GM19240 (cell line): Measurements from ENCODE around the gene GLB1L.
A peak's percentile ranks its signal among the peaks of the same experiment; 100 is the strongest.

Source experiments
- DNase-seq: peaks from one replicate; pipeline ENCODE4 v3.0.0; 2011; ENCODE audit warnings: low spot score; ENCODE audit not compliant: insufficient read length

GLB1L gene

DNA sequence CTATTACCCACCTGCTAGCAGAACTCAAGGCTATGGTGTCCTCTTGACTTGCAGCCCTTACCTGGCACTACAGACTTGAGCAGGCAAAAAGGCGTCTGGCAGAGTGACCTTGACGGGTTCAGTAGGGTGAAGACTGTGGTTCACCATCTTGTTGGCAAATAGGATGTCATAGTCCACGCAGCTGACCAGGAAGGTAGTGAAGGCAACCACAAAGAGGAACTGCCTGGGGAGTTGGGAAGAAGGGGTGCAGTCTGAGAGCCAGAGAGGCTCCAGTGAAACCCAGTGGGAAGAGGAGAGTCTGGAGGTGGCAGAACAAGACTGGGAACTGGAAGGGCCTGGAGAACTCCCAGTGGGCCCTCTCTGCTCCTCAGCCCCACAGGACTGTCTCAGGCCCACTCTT lies 19.9 kb downstream of the GLB1L start:
- DNase-seq = no peak

DNA sequence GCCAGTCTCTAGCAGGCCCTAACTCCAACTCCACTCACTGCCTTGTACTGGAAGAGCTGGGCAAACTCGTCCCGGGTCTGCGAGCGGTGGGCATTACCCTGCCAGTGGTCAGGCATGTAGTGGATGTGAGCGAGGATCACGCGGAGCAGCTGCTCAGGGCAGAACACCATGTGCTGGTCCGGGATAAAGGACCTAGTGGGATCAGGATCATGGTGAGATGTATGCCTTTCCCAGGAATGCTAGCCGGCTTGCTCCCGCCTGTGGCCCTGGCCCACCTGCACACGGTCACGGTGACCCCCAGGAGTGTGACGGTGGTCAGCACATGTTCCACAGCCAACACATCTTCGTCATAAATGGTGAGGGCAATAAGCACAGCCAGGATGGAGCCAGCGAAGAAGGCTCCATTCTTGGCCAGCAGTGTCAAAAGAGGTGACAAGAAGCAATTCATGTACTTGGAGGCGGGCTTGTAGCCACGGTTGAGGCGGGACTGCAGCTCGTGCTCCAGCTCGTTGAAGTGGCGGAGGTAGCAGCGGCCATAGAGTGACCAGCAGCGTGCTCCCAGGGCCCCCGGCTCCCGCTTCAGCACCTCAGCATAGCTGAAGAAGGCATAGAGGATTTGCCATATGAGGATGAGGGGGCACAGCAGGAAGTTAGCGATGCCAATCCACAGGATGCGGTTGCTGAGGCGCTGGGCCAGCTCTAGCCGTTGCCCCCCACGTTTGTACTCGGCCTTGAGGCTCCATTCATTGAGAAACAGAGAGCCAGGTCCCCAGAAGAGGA lies 21.2 kb downstream of the GLB1L start:
- no peak for DNase-seq

DNA sequence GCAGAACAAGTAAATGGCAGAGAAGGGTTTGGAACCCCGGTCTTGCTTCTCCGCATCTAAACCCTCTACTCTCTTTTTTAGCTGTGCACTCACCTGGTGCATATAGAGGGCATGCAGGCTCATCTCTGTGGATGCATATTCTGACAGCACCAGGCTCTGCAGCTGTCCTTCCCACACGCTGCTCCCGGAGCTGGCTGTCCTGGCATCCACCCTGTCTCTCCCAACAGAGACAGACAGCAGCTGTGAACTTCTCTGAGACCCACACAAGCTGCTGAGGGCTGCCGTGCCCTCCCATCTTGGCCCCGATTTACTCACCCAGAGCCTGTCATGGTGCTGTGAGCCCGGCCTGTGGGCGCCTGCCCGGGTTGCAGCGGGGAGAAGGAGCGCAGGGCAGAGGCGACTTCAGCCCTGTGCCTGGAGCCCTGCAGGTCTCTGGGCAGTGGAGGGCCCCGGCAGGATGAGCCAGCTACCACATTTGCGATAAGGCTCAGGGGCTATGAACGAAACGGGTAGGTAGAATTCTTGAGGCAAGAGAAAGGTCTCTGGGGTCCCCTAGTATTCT lies 23.2 kb downstream of the GLB1L start:
- DNase-seq = no peak

DNA sequence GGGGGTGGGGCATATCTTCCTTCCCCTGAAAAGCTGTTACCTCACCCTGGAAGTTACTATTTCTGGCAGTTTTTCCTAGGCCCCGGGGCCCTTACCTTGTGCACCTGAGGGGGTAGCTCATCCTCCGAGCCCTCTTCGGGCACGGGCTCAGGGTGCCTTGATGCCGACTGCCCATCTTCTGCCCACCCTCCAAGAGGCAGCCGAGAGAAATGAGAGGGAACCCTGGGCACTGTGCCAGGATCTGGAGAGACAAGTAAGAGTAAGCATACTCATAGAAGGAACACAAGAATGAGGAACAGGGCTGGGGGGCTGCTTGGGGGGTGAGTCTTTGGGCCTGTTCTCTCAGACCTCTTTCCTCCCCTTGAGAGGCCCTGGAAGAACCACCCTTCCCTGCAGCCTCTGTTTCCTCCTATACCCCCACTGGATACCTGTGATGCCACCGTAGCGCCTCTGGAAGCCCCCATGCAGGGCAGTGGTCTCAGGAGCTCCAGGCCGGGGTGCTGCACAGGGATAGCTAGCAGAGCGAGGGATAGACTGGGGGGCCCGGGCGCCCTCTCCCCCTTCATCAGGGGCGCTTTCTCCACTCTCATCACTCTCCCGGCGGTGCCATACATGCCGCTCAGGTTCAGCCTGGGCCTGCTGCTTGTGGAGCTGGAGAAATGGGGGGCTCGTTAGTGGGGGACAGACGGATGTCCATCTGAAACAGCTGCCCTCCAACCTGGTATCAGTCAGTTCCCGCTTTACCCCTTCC lies 24.4 kb downstream of the GLB1L start:
- DNase-seq = no peak

DNA sequence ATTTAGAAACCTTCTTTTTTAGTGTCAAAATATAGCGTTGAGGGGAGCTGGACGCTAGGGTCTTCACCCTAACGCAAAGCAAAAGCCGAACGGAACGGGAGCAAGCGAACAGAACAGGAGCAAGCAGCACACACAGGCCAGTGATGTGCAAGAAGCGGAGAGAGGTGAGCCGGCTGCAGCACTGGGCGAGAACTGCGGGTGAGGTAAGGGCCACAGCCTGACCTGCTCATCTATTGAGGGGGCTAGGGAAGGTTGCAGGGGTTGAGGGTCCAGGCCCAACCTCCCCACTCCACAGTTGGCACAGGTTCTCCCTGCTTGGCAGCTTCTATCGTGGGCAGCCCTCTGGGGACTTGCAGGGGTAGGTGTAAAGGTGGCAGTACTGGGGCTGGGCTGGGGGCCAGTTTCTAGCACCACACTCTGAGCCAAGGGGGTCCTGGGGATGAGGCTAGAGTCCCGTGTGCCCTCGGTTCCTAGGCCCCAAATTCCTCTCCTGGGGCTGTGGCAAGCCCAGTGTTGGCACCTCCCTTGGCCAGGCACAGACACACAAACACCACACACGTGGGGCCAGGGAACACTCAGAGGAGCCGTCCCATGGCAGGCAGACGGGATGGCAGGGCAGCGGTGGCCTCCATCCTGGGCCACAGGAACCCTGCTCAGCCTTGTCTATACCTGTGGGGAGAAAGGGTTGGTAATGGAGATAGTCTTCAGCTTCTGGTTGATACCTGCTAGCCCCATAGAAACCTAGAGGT lies 25.3 kb downstream of the GLB1L start:
- no peak for DNase-seq

DNA sequence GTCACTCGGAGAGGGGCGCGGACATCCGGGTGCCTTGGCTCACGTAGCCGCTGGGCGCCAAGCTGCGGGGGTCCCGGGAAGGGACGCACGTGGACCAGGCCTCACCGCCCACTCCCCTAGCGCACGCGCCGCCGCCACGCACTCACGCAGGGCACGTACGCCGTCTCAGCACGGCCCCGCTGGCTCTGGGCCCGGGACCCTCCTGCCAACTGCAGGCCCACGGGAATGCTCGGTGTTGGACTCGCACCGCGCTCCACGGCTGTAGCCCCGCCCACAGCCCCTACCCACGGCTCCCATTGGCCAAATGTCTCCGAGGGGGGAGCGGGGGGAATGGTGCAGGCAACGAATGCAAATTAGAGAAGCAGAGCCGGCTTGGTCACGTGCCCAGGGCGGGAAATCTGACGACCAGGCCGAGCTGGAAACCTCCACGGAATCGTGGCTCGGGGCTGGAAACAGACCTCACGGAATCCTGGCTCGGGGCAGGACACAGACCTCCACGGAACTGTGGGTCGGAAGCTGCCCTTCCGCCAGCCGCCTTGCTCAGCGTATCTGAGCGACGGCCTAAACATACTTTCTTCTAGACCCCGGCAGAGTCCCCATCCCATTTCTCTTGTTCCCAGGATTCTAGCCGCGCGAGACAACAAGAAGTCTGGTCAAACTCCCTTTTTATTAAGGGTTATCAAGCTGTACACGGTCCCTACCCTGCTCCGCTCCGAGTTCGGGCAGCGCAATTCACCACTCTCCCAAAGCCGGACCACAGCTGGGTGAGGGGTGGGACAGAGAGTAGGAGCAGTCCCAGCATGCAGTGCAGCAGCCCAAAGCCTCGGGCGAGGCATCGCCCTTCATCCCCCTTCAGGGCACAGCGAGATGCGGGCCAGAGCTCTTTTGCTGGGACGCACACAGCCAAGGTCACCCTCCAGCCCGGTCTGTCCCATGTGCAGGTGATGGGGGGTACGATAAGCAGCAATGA lies 26.2 kb downstream of the GLB1L start, which contains the start of gene ABCB6:
Gene ABCB6, minus strand, starts transcription at position 227 of the 970 bp plus-strand sequence. CDS start 285 bp downstream, outside the sequence.
- DNase-seq = peak; percentile 95

DNA sequence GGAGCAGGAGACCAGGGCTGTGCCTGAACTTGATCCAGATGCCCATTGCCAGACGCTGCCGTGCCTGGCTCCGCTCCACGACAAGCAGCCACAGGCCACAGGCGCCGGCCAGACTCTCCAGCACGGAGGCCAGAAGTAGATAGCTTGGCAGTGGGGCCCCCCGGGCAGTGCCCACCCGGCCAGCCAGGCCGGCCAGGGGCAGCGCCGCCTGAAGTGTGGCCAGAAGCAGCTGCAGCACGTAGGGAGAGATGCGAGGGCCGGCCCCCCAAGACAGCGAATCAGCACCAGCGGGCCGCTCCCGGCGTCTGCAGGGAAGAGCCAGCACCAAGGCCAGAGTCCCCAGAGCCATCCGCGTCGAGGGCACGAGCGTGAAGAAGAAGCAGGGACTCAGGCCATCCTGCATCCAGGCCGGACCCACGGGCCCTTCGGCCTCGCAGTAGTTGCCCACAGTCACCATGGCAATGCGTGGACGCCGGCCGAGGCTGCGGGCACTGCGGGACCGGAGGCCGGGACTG lies 27.0 kb downstream of the GLB1L start:
- no peak for DNase-seq

DNA sequence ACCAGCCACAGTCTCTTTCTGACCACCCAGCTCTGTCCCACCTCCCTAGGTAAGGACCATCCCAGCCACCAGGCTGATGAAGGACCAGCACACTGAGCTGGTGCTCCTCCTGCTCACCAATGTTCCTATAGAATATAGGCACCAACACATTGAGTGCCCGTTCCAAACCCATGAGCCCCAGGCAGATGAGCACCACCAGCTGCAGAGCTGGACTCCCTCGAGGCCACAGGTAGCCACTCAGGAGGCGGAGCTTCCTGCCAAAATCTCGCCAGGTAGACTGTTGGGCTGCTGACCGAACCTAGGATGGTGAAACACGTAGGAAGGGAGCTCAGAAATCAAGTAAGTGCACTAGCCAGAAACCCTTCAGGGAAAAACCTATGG lies 28.7 kb downstream of the GLB1L start:
- no peak for DNase-seq

DNA sequence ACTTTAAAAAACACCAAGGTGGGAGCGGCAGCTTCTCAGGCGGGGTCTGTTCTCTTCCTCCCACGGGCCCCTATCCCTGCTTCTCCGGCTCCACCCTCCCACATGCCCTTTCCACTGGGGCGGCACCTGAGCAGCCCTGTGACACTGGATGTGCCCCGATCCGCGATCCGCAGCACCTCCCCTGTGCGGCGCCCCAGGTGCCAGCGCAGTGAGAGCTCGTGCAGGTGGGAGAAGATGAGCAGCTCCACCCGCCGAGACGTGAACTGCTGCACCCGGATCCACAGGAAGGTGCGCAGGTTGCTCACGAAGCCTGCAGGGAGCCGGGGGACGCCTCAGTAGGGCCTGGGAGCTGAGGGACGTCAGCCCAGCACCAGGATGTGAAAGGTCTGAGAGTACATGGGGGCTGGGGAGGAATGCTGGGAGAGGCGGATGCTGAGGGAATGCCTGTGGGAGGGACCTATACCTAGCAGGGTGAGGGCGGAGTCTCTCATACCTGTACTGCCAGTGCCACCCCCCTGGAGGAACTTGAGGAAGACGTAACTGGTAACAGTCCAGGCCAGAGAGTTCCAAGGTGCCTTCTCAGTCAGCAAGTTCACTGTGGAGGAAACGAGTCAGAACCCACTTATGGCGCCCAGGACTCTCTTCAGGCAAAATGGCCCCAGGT lies 29.2 kb downstream of the GLB1L start:
- DNase-seq = no peak

DNA sequence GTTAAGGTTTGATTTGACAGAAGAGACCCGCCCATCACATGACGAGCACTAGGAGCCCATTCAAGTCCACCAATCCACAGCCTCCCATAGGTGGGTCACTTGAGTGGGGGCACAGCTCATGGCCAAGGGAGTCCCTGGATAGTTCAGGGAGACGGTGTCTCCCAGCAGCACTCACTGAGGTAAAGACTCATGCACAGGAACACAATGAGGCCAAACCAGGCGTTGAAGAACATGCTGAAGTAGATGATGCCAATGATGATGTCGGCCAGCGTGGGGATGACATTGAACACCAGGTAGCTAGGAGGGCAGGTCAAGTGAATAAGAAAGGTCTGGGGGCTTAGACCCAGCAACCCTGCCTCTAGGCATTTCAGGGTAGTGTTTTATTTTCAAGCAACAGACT lies 30.5 kb downstream of the GLB1L start:
- DNase-seq = no peak

DNA sequence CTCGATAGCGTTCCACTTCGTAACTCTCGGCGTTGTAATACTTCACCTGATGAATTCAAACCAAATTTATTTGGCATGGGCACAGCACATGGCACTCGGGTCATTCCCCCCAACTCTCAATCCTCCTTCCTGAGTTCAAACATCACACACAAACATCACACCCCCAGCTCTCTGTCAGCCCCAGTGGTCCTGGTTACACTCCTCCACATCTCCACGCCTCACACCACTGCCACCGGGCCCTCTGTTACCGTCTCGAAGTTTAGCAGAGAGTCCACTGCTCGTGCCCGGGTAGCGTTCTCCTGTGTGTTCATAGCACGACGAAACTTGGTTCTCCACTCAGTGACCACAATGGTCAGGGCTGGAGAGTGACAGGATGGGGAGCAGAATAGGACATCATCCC lies 31.1 kb downstream of the GLB1L start:
- DNase-seq = no peak

DNA sequence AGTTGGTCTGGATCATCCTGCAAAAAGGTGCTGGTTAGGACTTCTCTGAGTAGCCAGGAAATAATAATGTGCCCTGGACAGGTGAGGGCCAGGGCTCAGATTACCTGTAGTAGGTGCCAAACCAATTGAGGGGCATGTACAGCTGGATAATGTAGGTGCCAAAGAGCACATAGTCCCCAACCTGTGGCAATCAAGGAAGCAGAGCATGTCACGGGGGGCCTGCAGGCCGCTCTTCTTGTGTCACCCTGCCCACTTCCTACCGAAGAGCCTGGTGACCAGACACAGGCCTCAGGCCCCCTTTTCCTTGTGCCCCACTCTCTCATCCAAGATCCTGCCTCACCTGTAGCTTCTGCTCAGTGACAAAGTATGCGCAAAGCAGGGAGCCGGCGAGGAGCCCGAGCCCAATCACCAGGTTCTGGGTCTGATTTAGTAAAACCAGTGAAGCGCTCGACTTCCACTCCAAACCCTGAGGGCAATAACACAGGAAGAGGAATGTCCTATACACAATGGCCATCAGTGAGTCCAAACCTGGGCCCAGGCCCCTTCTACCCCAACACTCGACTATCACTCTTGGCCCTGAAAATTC lies 31.7 kb downstream of the GLB1L start:
- no peak for DNase-seq

DNA sequence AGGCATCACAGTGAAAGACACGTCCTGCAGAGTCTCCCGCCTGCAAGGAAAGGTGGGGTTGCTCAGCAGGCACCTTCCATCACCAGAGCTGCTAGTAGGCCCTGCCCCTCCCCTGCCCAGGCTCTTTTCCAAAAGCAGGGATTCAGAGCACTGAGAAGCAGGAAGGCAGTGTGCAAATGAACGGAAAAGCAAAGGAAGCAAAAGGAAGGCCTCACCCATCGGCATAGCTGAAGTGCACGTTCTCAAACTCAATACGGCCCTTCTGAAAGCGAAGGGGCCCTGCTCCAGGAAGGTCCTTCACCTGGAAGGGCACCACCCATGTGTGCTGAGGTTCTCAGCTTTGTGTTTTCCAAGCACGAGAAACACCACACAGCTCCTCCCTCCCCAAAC lies 32.2 kb downstream of the GLB1L start:
- no peak for DNase-seq

DNA sequence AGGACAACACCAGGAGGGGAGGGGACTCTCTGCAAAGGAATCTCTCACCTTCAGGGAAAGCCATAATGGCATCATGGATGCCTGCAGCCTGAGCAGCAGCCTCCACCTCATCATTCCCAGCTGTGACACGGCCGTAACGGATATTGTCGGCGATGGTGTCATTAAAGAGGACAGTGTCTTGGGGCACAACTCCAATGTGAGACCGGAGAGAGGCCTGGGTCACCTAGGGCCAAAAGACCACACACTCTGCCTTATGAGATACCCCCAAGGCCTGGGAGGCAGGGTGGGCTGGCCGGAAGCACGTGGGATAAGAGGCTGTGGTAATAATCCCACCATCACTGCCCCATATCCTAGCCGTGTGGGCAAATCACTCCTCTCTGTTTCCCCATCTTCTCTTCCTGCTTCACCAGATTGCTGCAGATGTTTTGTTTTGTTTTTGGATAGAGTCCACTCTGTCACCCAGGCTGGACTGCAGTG lies 34.3 kb downstream of the GLB1L start:
- no peak for DNase-seq

DNA sequence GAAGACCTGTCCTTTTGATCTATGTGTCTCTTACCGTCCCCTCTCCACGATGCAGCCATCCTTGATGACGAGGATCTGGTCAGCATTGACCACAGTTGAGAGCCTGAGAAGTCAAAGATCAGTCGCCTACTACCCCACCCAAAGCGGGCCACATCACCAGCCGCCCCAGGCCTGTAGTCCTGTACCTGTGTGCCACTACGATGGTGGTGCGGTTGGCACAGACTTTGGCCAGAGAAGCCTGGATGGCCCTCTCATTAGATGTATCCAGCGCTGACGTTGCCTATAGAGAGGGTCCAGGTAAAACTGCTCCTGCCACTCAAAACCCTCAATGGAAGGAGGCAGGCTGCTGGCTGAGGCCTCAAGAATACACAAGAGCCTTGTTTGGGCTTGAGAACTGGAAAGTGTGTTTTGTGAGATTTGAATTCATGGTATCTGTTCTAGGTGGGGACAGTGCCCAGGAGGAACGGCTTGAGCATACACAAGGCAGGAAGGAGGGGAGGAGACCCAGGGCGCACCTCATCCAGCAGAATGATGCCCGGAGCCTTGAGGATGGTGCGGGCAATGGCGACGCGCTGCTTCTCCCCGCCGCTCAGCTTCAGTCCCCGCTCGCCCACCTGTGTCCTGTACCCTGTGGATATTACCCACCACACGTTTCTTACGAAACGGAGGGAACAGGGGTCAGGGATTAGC lies 34.9 kb downstream of the GLB1L start:
- no peak for DNase-seq

DNA sequence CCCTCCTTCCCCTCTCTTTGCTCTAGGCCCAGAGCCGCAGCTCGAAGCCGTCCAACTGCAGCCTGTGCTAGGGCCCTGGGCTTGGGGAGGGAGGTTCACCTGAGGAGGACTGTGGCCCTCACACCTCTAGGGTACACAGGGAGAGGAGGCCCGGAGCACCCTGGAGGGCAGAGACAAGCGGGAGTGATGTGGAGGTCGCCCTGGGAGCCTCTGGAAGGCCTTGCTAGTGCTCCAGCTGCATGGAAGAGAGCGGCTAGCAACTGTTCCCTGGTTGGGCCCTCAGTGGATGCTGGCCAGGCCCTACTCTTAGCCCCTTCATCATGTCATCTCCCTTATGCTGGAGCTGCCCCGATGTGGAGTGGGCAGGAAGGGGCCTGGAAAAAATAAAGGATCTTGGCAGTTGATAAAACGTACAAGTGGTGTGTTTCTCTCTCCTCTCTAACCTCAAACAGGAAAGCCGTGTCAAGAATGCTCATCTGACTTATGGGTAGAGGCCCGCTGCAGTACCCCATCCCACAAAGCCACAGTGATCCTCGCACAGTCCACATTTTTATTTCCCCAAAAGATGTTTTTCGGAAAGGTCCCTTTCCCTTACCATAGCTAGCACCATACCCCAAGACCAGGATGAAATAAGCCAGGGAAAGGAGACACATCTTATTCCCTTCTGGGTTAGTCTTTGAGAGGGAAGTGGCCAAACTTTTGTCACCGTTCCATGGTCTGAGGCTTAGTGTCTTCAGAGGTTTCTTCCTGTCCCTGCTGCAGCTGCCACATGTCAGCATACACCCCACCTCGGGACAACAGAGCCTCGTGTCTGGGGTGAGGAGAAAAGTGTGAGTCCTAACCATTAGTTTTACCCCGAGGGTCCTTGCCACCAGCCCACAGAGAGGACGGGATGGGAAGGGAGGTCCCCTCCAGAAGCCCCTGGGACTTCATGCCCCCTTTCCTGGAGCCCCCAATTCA lies 35.7 kb downstream of the GLB1L start:
- no peak for DNase-seq

DNA sequence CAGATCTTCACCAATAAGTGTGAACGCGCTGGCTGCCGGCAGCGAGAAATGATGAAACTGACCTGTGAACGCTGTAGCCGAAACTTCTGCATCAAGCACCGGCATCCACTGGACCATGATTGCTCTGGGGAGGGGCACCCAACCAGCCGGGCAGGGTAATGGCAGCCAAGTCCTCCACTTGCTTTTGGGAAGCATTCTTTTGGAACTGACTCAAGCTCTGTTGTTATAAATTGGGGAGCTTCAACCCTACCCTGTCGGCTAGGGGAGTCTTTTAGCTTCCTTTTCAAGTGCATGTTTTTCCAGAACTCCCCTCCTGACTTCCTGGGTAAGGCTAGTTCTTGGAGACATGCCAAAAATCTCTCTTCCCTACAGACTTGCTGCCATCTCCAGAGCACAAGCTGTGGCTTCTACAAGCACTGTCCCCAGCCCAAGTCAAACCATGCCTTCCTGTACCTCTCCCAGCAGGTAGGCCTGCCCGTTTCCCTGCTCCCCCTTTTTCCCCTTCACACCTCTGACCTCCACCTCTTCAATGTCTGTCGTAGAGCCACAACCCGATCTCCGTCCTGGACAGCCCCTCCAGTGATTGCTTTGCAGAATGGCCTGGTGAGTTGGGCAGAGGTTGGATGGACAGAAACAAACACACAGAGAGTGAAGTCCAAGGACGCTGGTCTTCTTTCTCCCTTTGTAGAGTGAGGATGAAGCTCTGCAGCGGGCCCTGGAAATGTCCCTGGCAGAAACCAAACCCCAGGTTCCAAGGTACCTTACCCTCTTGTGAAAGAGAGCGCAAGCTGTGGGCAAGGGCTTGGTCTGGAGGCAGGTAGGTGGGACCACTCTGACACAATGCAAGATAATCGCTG lies 37.1 kb downstream of the GLB1L start:
- DNase-seq = no peak
